Mesenchymal stem cell (in vitro differentiated cells and primary cell): ENCODE measurements around the gene ZFP62.

Source experiments
- DNase-seq: peaks from one replicate; pipeline ENCODE4 v3.0.0-alpha.2; 2013
- H2AFZ ChIP-seq: one replicate; pipeline ENCODE4 v1.6.1; 2013; ENCODE audit warnings: low read depth, mild to moderate bottlenecking, control low read depth, inconsistent platforms, low read length, moderate library complexity
- H2AK5ac ChIP-seq: 2 replicates; pipeline ENCODE4 v1.6.1; 2013; ENCODE audit warnings: low read length, moderate library complexity, mild to moderate bottlenecking, inconsistent platforms; ENCODE audit not compliant: severe bottlenecking
- H2BK120ac ChIP-seq: one replicate; pipeline ENCODE4 v1.6.1; 2013; ENCODE audit warnings: low read depth, mild to moderate bottlenecking, inconsistent platforms, low read length, moderate library complexity
- H2BK12ac ChIP-seq, 2 experiments: one replicate each; pipeline ENCODE4 v1.6.1; 2013; ENCODE audit warnings: inconsistent platforms in 2 of 2, low read length in 2 of 2, mild to moderate bottlenecking in 2 of 2, moderate library complexity in 2 of 2, control low read depth in 1 of 2
- H2BK15ac ChIP-seq: one replicate; pipeline ENCODE4 v1.6.1; 2013; ENCODE audit warnings: mild to moderate bottlenecking, low read depth, inconsistent platforms; ENCODE audit not compliant: poor library complexity, severe bottlenecking
- H2BK5ac ChIP-seq: 2 replicates; pipeline ENCODE4 v1.6.1; 2013; ENCODE audit warnings: low read depth, mild to moderate bottlenecking, low read length, control low read depth, inconsistent platforms; ENCODE audit not compliant: poor library complexity, severe bottlenecking
- H3K14ac ChIP-seq, 2 experiments: one replicate each; pipeline ENCODE4 v1.6.1; 2013; ENCODE audit warnings: inconsistent platforms in 2 of 2, low read length in 2 of 2, control low read depth in 1 of 2, mild to moderate bottlenecking in 1 of 2, moderate library complexity in 1 of 2
- H3K18ac ChIP-seq, 2 experiments: one replicate each; pipeline ENCODE4 v1.6.1; 2013; ENCODE audit warnings: inconsistent platforms in 2 of 2, low read length in 2 of 2, control low read depth in 1 of 2, low read depth in 1 of 2, mild to moderate bottlenecking in 1 of 2
- H3K23ac ChIP-seq, 2 experiments: one replicate each; pipeline ENCODE4 v1.6.1; 2013; ENCODE audit warnings: inconsistent platforms in 2 of 2, low read length in 2 of 2, mild to moderate bottlenecking in 2 of 2, moderate library complexity in 2 of 2, control low read depth in 1 of 2
- H3K27ac ChIP-seq: 2 replicates; pipeline ENCODE4 v1.5.1; 2013; ENCODE audit warnings: mild to moderate bottlenecking, moderate library complexity, low read length, control low read depth, inconsistent platforms; ENCODE audit not compliant: poor library complexity, severe bottlenecking
- H3K27me3 ChIP-seq, 2 experiments: 2 replicates each; pipeline versions ENCODE4 v1.6.1 to v1.7.0; 2013; ENCODE audit warnings: low read length in 2 of 2, mild to moderate bottlenecking in 2 of 2, moderate library complexity in 2 of 2, control low read depth in 1 of 2, inconsistent platforms in 1 of 2; ENCODE audit not compliant: control insufficient read depth in 1 of 2, insufficient read depth in 1 of 2
- H3K36me3 ChIP-seq, 2 experiments: 2 replicates each; pipeline versions ENCODE4 v1.6.1 to v1.7.0; 2013; ENCODE audit warnings: low read length in 2 of 2, control low read depth in 1 of 2, inconsistent platforms in 1 of 2, low read depth in 1 of 2, mild to moderate bottlenecking in 1 of 2; ENCODE audit not compliant: insufficient read depth in 2 of 2, control insufficient read depth in 1 of 2
- H3K4ac ChIP-seq, 2 experiments: one replicate each; pipeline ENCODE4 v1.6.1; 2013; ENCODE audit warnings: inconsistent platforms in 2 of 2, low read length in 2 of 2, mild to moderate bottlenecking in 2 of 2, moderate library complexity in 2 of 2, control low read depth in 1 of 2, low read depth in 1 of 2
- H3K4me1 ChIP-seq: 2 replicates; pipeline ENCODE4 v1.6.1; 2013; ENCODE audit warnings: low read depth, low read length, control low read depth; ENCODE audit not compliant: control insufficient read depth, insufficient read depth
- H3K4me2 ChIP-seq: 2 replicates; pipeline ENCODE4 v1.6.1; 2013; ENCODE audit warnings: low read length, mild to moderate bottlenecking, inconsistent platforms; ENCODE audit not compliant: poor library complexity, severe bottlenecking
- H3K4me3 ChIP-seq, 2 experiments: 2 replicates each; pipeline versions ENCODE4 v1.5.1 to v1.7.0; 2013; ENCODE audit warnings: low read length in 2 of 2, mild to moderate bottlenecking in 2 of 2, control low read depth in 1 of 2, low read depth in 1 of 2; ENCODE audit not compliant: insufficient read depth in 1 of 2
- H3K79me1 ChIP-seq: replicated peaks from 2 replicates; pipeline ENCODE4 v1.6.1; 2013; ENCODE audit warnings: mild to moderate bottlenecking, control low read depth, low read length, inconsistent platforms; ENCODE audit not compliant: poor library complexity, severe bottlenecking
- H3K9ac ChIP-seq: 2 replicates; pipeline ENCODE4 v1.7.0; 2013; ENCODE audit warnings: mild to moderate bottlenecking, low read length, moderate library complexity
- H3K9me3 ChIP-seq: 2 replicates; pipeline ENCODE4 v1.7.0; 2013; ENCODE audit warnings: mild to moderate bottlenecking, low read length; ENCODE audit not compliant: control insufficient read depth
- H4K8ac ChIP-seq: one replicate; pipeline ENCODE4 v1.6.1; 2013; ENCODE audit warnings: inconsistent platforms, mild to moderate bottlenecking, low read length, moderate library complexity
- H4K91ac ChIP-seq: one replicate; pipeline ENCODE4 v1.6.1; 2013; ENCODE audit warnings: mild to moderate bottlenecking, low read length, inconsistent platforms
- WGBS: methylation state at CpG from one replicate; pipeline ENCODE4 v1.1.7; 2013; ENCODE audit warnings: mixed read lengths; 5-methylcytosine and 5-hydroxymethylcytosine counted together

Gene ZFP62

DNA sequence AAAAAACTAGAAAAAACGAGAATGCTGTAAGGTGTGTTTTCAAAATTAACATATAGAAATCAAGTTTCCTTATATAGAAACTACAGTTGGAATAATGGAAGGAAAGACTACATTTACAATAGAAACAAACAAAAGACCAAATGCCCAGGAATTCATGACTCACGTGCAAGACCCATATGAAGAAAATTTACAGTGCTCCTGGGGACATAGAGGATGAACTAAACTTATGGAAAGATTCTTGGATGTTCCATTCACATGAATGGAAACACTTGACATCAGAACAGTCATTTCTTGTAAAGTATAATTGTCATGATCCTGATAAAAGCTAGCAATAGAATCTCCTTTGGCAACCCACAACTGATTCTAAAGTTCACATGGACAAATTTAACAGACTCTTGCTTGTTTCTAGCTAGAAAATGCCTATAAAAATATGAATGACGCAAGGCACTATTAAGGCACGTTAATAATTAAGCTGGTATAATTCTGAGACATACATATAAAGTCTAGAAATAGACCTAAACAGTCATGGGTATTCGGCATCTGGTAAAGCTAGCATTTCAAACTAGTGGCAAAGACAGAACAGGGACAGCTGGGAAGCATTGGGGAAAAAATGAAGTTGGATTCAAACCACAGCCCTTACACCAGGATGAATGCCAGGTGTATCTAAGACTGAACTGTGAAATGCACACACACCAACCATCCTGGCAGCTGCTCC is 5.1 kb upstream of the ZFP62 start:
- Histone ChIP-seq H3K9me3 (no peaks in the 10 kb centered on the region), H4K91ac (no peak overlapping the region)
- 78% methylated on average over 1 of the region's 5 CpGs for WGBS

DNA sequence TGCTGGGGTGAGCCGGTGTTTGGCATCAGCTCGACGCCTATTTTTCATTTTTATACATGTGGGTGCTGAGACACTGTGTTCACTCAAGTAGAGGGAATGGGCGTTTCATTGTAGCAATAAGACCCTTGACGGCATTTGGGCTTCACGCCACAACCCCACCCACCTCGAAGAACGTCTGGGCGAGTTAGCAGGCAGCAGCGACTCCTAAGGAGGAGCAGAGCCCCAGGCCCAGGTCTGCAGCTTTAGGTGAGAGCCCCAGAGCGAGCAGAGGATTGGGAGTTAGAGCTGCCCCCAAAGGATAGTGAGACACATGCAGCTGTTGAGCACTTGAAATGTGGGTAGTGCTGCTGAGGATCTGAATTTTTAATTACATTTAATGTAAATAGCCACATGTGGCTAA is 1.6 kb upstream of the ZFP62 start:
- H4K91ac ChIP-seq: no peak overlapping the region
- no peak overlapping the region for H2BK12ac ChIP-seq
- no peak overlapping the region for H2BK5ac ChIP-seq
- H2BK15ac ChIP-seq: no peak overlapping the region
- no peaks in the 10 kb centered on the region for H3K36me3 ChIP-seq
- peaks cover 4% of the 10 kb centered on the region for H3K4me1 ChIP-seq
- no peaks in the 10 kb centered on the region for H3K27me3 ChIP-seq
- H4K8ac ChIP-seq: peak overlapping the region; percentile 66
- H3K4me2 ChIP-seq: no peak overlapping the region
- no peak overlapping the region for H3K14ac ChIP-seq
- no peak overlapping the region for H3K23ac ChIP-seq
- no peak overlapping the region for H2AFZ ChIP-seq
- H3K9ac ChIP-seq: no peak overlapping the region
- 74% methylated on average over 11 of the region's 11 CpGs for WGBS
- H2AK5ac ChIP-seq: no peak overlapping the region
- H2BK120ac ChIP-seq: no peak overlapping the region
- no peaks in the 10 kb centered on the region for H3K9me3 ChIP-seq
- no peak for DNase-seq
- H3K4me3 ChIP-seq: no peak overlapping the region
- no peak overlapping the region for H3K4ac ChIP-seq
- peaks cover 8% of the 10 kb centered on the region for H3K79me1 ChIP-seq
- no peak overlapping the region for H3K18ac ChIP-seq
- no peak overlapping the region for H3K27ac ChIP-seq

More for the DNA sequence above, 5.1 kb upstream of the ZFP62 start:
- Histone ChIP-seq H3K4me1 (peaks cover 3% of the 10 kb centered on the region), H3K27me3 (peaks cover 4 to 10% of the 10 kb centered on the region in 2 experiments), H3K14ac (no peak overlapping the region), H3K36me3 (no peaks in the 10 kb centered on the region), H3K4ac (no peak overlapping the region), H3K23ac (no peak overlapping the region), H3K79me1 (no peaks in the 10 kb centered on the region), H2BK5ac (no peak overlapping the region), H2BK120ac (no peak overlapping the region), H3K27ac (no peak overlapping the region), H3K18ac (no peak overlapping the region), H2BK15ac (no peak overlapping the region), H4K8ac (no peak overlapping the region), H3K4me2 (no peak overlapping the region), H3K4me3 (no peak overlapping the region), H2BK12ac (no peak overlapping the region), H3K9ac (no peak overlapping the region), H2AFZ (no peak overlapping the region), H2AK5ac (no peak overlapping the region)
- peak; percentile 1 for DNase-seq

DNA sequence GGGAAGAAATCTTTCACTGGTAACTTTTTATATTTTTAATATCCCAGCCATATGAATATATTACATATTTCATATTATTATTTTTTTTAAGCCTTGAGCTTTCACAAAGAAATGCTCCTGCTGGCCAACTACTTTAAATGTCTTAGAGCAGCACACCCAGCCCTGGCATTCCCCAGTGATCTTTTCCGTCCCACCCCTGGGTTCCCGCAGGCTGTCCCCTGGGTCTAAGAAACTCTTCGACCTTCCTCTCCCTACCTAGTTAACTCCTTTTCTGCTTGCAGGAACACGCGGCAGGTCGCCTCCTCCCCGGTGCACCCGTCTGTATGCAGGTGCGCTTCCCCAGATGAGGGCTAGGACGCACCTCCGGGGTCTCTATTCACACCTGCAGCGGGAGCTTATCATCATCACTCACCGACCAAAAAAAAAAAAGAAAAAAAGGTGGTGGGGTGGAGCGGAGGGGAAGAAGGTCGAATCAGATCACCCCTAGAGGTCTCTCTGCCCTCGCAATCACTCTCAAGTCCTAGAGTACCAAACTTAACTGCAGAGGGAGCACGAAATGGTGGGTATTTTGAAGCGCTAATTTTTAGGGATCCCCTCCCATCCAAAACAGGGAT is 696 bp downstream of the ZFP62 start:
- peaks cover 4% of the 10 kb centered on the region for H3K4me1 ChIP-seq
- no peaks in the 10 kb centered on the region for H3K27me3 ChIP-seq
- H2BK15ac ChIP-seq: no peak overlapping the region
- peak overlapping the region; percentile 82 for H2BK120ac ChIP-seq
- peak overlapping the region in 1 of 2 experiments; percentile 63 for H2BK12ac ChIP-seq
- no peak overlapping the region for H2BK5ac ChIP-seq
- H3K4ac ChIP-seq: peak overlapping the region; percentile 83 to 88
- H3K27ac ChIP-seq: peak overlapping the region; percentile 59
- peaks cover 21% of the 10 kb centered on the region for H3K79me1 ChIP-seq
- H3K18ac ChIP-seq: peak overlapping the region; percentile 79 to 92
- H3K4me3 ChIP-seq: peak overlapping the region; percentile 98 to 99
- peaks cover 9 to 11% of the 10 kb centered on the region in 2 experiments for H3K36me3 ChIP-seq
- peak; percentile 14 for DNase-seq
- peak overlapping the region in 1 of 2 experiments; percentile 98 for H3K14ac ChIP-seq
- H4K8ac ChIP-seq: no peak overlapping the region
- no peaks in the 10 kb centered on the region for H3K9me3 ChIP-seq
- H3K23ac ChIP-seq: peak overlapping the region in 1 of 2 experiments; percentile 57
- no peak overlapping the region for H4K91ac ChIP-seq
- H2AK5ac ChIP-seq: no peak overlapping the region
- peak overlapping the region; percentile 96 for H3K9ac ChIP-seq
- peak overlapping the region; percentile 89 for H3K4me2 ChIP-seq
- peak overlapping the region; percentile 30 for H2AFZ ChIP-seq
- 0% methylated on average over 8 of the region's 18 CpGs for WGBS

DNA sequence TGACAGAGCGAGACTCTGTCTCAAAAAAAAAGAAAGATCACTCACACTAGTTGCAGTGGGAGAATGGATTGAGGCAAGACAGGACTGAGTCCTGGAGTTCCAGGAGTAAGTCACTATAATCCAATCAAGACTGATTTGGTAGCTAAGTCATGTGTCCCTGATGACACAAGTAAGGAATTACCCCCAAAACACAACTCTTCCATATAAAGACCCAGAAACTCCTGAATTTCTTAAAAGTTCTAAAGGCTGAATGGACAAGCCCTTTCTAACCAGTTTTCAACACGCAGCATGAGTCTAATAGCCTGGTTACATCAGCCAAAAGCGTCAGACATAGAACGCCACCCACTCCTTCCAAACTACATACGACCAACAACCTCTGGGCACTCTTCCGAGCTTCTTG is 2.5 kb downstream of the ZFP62 start:
- no peak overlapping the region for H4K8ac ChIP-seq
- no peaks in the 10 kb centered on the region for H3K27me3 ChIP-seq
- no peak overlapping the region for H4K91ac ChIP-seq
- no peak overlapping the region for H3K4me2 ChIP-seq
- no peak for DNase-seq
- H3K9me3 ChIP-seq: no peaks in the 10 kb centered on the region
- peaks cover 4% of the 10 kb centered on the region for H3K4me1 ChIP-seq
- H3K18ac ChIP-seq: no peak overlapping the region
- no peak overlapping the region for H3K4me3 ChIP-seq
- no peak overlapping the region for H3K14ac ChIP-seq
- no peak overlapping the region for H2BK120ac ChIP-seq
- no peak overlapping the region for H3K27ac ChIP-seq
- over 99% methylated on average over 5 of the region's 6 CpGs for WGBS
- H2AFZ ChIP-seq: no peak overlapping the region
- no peak overlapping the region for H2BK15ac ChIP-seq
- no peak overlapping the region for H3K23ac ChIP-seq
- H3K79me1 ChIP-seq: peaks cover 27% of the 10 kb centered on the region
- H3K36me3 ChIP-seq: peaks cover 12 to 28% of the 10 kb centered on the region in 2 experiments
- H3K4ac ChIP-seq: no peak overlapping the region
- no peak overlapping the region for H2BK5ac ChIP-seq
- no peak overlapping the region for H2BK12ac ChIP-seq
- no peak overlapping the region for H3K9ac ChIP-seq
- H2AK5ac ChIP-seq: no peak overlapping the region
